C1 segment of cervical spinal cord (tissue), 14 donors: ENCODE measurements around the gene PLXNC1.

Source experiments
- DNase-seq, 14 donors: peaks; one replicate each; lab custom pipeline; 2025; lab: John Stamatoyannopoulos, UW

PLXNC1 gene

GRCh38 chr12:94157181-94157580 lies 8.8 kb downstream of the PLXNC1 start:
- no peak for DNase-seq

- DNase-seq = peak in 1 of 14 donors; percentile 36
Observed at GRCh38 chr12:94157981-94158411, 9.6 kb downstream of the PLXNC1 start.

DNA sequence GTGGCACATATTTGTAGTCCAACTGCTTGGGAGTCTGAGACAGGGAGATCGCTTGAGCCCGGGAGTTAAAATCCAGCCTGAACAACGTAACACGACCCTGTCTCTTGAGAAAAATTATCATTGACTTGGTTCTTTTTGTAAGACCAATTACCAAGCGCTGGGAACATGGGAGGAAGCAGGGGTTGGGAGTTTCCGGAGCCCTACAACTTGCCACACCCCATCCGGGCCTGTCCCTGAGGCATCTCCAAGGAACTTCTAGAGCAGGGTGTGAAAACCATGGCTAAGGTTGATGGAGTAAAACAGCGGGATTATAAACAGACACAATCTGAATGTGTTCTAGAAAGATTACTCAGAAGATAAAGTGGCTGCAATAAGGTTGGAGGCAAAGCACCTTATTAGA lies 10.3 kb downstream of the PLXNC1 start:
- no peak for DNase-seq

DNA sequence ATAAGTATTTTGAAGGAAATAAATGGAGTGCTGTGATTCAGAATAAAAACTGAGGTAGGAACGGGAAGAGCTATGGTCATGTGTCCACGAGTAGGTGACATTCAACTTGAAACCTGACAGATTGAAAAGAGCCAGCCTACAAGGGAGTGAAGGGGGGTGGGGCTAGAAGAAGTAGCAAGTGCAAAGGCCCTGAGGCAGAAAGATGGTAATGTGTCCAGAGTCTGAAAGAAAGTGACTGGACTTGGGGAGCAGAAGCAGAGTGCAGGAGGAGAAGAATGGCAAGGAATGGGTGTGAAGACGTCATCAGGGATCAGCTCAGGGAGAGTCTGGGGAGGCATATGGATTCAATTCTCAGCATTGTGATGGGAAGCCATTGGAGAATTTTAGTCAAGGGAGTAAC lies 13.7 kb downstream of the PLXNC1 start:
- DNase-seq = no peak

- no peak for DNase-seq
Observed at GRCh38 chr12:94163850-94164249, 15.5 kb downstream of the PLXNC1 start.

DNA sequence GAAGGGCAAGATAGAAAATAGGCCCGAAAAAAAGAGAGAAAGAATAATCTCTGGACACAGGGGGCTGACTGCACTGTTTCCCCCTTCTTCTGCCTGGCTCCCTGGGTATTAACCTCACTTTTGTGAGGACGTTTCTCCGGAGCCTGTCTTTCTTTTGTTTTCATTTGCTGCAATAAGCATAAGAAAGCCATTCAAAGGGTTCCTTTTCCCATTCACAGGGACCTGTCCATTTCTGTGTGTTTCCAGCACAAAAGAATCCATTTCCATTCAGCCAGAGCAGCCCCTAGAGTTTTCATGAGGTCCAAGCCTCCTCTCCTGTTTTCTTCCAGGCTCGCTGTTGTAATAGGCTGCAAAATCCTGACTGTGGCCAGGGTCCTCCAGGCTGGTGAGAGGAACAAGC lies 16.8 kb downstream of the PLXNC1 start:
- DNase-seq = no peak

DNA sequence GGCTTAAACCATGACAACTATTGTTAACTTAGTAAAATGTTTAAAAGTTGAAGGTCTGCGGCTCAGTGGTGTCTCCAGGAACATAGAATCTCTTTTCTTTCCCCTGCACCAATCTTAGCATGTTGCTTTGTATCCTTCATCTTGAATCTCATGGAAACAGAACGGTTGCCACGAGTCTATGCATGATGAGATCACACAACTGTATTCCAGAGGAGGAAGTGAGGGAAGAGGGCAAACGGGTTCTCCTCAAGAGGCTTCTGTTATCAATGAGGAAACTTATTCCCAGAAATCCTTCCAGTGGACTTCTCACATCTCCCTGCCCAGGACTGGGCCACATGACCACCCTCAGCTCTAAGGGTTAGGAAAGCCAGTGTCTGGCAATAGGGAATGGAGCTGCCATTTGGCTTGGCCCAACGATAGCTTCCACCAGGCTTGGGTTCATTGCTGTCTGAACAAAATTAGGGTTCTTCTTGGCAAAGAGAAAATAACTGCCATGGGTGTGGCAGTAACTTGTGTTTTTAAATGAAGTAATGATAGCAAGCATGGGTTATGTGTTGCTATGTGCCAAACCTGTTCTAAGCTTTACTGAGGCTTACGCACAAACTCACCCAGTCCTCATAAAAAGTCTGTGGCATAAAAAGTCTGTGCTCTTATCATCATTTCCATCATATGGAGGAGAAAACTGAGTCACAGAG lies 17.4 kb downstream of the PLXNC1 start:
- no peak for DNase-seq

GRCh38 chr12:94167071-94167755 lies 18.8 kb downstream of the PLXNC1 start:
- DNase-seq = no peak

- DNase-seq = no peak
Observed at GRCh38 chr12:94167756-94168416, 19.5 kb downstream of the PLXNC1 start.

- DNase-seq = no peak
Observed at GRCh38 chr12:94169495-94169894, 21.1 kb downstream of the PLXNC1 start.

DNA sequence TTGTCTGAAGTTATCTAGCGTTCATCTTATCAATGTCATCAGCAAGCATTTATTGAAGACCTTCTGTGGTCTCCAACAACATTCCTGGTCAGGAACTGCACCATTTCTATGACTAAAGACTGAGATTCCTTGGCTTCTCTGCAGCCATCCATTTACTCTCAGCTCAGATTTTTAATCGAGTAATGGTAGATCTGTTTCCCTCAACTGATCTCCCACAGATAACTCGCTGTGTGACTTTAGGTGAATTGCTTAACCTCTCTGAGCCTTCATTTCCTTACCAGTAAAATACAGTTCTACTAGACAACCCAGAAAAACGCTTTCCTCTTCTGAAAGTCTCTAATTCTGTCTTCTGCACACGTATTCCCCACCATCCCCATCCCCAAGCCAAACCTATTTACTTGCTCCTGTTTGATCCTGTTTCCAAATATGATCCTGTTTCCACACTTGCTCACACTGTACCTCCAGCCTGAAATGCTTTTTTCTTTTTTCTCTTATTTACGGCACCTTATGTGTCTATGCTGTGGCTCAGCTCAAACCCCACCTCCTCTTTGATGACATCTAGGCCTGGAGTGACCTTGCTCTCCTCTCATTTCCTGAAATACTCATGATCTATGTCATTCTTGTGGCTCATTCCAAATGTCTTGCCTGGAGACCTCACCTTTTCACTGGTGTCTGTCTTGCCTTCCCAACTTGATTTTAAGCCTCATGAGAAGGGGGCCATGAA lies 21.8 kb downstream of the PLXNC1 start:
- DNase-seq = no peak

- no peak for DNase-seq
Observed at GRCh38 chr12:94170690-94171594, 22.6 kb downstream of the PLXNC1 start.

- DNase-seq = no peak
Observed at GRCh38 chr12:94171595-94171930, 23.2 kb downstream of the PLXNC1 start.

DNA sequence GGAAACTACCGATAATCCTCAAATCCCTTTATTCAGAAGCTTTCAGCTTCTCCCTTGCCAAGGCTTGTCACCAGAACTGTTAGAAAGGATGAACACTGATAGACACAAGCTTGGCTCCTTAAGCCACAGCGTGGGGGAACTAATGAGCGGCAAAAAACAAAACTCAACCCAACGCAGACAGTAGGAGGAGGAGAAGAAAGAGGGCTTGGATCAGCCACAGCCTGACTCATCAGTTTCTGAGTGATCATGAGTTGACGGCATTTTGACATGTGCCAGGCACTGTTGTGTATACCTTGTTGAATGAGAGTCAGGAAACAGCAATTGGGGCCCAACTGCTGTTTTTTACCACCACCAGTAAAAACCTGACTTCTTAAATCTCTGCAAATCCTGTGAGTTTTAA lies 23.7 kb downstream of the PLXNC1 start:
- no peak for DNase-seq

DNA sequence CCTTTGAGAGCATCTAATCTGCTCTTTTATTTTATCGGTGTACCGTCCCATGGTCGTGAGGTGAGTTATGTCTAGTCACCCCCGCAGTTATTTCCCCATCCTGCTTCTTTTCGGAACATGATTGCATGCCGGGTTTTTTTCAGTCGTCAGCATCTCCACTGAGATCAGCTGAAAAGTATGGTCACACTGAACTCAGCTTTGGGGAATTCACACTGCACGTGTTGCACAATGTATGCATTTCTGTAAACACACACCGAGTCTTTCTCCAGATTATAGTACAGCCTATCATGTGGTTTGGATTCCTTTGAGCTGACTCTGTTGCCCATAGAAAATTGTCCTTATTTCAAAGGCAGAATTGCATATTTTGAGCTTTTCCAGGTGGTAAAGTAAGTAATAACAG lies 24.6 kb downstream of the PLXNC1 start:
- DNase-seq = no peak

DNA sequence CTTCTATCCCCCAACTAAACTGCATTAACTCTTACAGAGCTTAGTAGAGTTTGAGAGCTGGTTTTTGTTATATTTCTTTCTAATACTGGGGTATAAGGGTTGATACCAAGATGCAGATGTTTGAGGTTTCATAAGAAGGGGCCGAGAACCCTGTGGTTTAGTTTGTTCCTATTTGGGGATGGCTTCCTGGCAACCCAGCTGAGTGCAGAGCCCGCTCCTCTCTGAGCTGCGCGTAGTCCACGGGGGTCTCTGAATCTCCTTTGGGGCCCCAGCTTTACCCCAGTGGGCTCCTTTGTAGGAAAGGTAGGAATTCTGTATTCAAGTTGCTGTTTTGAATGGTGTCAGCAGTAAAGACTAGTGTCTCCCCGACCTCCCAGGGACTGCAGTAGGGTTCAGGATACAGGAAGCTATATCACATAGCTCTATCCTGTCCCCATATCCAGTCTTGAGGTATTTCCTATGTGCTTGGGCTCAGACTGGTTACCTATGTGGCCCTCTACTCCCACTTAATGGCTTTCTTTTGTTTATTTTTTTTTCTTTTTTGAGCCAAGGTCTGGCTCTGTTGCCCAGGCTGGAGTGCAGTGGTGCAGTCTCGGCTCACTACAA lies 25.4 kb downstream of the PLXNC1 start:
- no peak for DNase-seq

DNA sequence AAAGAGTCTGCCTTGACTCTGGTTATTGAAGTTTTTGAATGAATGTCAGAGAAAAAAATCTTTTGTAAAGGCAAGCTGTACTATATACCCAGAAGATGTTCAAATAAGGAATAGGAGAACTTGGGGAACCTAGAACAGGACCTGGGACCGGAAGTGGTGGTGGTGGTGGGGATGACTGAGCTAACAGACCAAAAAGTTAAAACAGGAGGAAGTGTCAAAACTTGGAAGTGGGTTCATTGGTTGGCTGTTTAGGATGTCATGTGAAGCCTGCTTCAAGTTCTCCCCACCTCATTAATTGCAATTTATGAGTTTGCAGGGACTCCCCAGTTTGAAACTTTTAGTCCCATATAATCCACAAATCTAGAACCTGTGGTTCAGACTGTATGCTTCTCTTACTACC lies 26.2 kb downstream of the PLXNC1 start:
- peak in 1 of 14 donors; percentile 13 for DNase-seq

GRCh38 chr12:94175763-94176668 lies 27.6 kb downstream of the PLXNC1 start:
- no peak for DNase-seq

DNA sequence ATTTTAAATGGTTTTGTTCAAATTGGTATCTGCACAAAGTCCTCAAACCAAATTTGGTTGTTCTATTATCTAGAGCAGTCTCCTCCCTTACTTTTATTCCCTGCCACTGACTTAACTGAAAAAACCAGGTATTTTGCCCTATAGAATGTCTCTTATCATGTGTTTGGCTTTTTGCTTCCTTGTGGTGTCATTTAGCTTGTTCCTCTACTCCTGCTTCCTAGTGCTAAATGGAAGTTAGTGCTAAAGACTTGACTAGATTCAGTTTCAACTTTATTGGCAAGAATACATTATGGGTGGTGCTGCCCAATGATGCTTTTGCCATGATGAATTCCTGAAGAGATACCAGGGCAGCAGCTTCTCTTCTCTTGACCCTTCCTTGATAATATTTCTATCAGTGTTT lies 29.7 kb downstream of the PLXNC1 start:
- no peak for DNase-seq

- DNase-seq = no peak
Observed at GRCh38 chr12:94178882-94179281, 30.5 kb downstream of the PLXNC1 start.
